Keratinocyte (primary cell): ENCODE results near the gene CD101. TPM values are rescaled to one million over a fixed set of nuclear protein-coding genes. Genes with fewer than 3 reads are reported as not detected.

Source experiments
- DNase-seq: peaks from one replicate; pipeline ENCODE4 v3.0.0-alpha.2; 2011; ENCODE audit warnings: low read depth, missing footprints, low spot score
- FAIRE-seq: peaks from 2 replicates; lab custom pipeline; 2011; peaks lifted over from hg19 to GRCh38; lab: Jason Lieb, UNC
- H2AFZ ChIP-seq: 2 replicates; pipeline ENCODE4 v1.6.0; 2012; ENCODE audit warnings: low read length, control low read depth, inconsistent platforms; ENCODE audit not compliant: control insufficient read depth
- H3K27ac ChIP-seq: 2 replicates; pipeline ENCODE4 v1.5.1; 2011; ENCODE audit warnings: low read length; ENCODE audit not compliant: control insufficient read depth, insufficient read depth
- H3K27me3 ChIP-seq: 3 replicates; pipeline ENCODE4 v1.6.0; 2011; ENCODE audit warnings: low read length; ENCODE audit not compliant: control insufficient read depth, insufficient read depth; ENCODE audit errors: extremely low read depth
- H3K36me3 ChIP-seq, 2 experiments: 2 replicates in 1 of 2; 3 replicates in 1 of 2; pipeline ENCODE4 v1.5.1; 2011; ENCODE audit warnings: low read length in 2 of 2, mild to moderate bottlenecking in 1 of 2; ENCODE audit not compliant: control insufficient read depth in 2 of 2, insufficient read depth in 2 of 2; ENCODE audit errors: extremely low read depth in 1 of 2
- H3K4me1 ChIP-seq: 3 replicates; pipeline ENCODE4 v1.5.1; 2011; ENCODE audit warnings: low read length; ENCODE audit not compliant: control insufficient read depth, insufficient read depth; ENCODE audit errors: extremely low read depth
- H3K4me2 ChIP-seq: 3 replicates; pipeline ENCODE4 v1.6.0; 2011; ENCODE audit warnings: low read depth, low read length; ENCODE audit not compliant: control insufficient read depth, insufficient read depth; ENCODE audit errors: extremely low read depth
- H3K4me3 ChIP-seq, 3 experiments: fragments of 200-600 bp in 1 of 3; sonication (generic) in 1 of 3; 2 replicates in 2 of 3; 3 replicates in 1 of 3; pipeline ENCODE4 v1.5.1; 2011 to 2016; ENCODE audit warnings: low read length in 3 of 3, mild to moderate bottlenecking in 3 of 3, control low read depth in 2 of 3, inconsistent platforms in 1 of 3, low read depth in 1 of 3, mixed read lengths in 1 of 3, mixed run types in 1 of 3, moderate library complexity in 1 of 3; ENCODE audit not compliant: control insufficient read depth in 2 of 3, insufficient read depth in 2 of 3; ENCODE audit errors: extremely low read depth in 1 of 3
- H3K79me2 ChIP-seq: 2 replicates; pipeline ENCODE4 v1.6.0; 2012; ENCODE audit warnings: low read length; ENCODE audit not compliant: control insufficient read depth, insufficient read depth
- H3K9ac ChIP-seq: 3 replicates; pipeline ENCODE4 v1.6.0; 2011; ENCODE audit warnings: low read length; ENCODE audit not compliant: control insufficient read depth, insufficient read depth; ENCODE audit errors: extremely low read depth
- H3K9me1 ChIP-seq: 3 replicates; pipeline ENCODE4 v1.6.0; 2011; ENCODE audit warnings: low read length; ENCODE audit not compliant: control insufficient read depth, insufficient read depth; ENCODE audit errors: extremely low read depth
- H3K9me3 ChIP-seq: 2 replicates; pipeline ENCODE4 v1.5.1; 2012; ENCODE audit warnings: low read depth, low read length; ENCODE audit not compliant: control insufficient read depth
- H4K20me1 ChIP-seq: 3 replicates; pipeline ENCODE4 v1.6.0; 2011; ENCODE audit warnings: low read length; ENCODE audit not compliant: control insufficient read depth, insufficient read depth; ENCODE audit errors: extremely low read depth
- EZH2 ChIP-seq: IDR thresholded peaks from one replicate; pipeline ENCODE4 v1.6.1; 2012; ENCODE audit warnings: inconsistent platforms, mild to moderate bottlenecking, low read length, moderate library complexity
- dilution Hi-C: fragments of 300-500 bp; cut with MboI; formaldehyde crosslinking; loops from one replicate; pipeline ENCODE4 v1.7.0; 2020; ENCODE audit warnings: low sequenced_read_pairs; ENCODE audit not compliant: extremely low pct_ligation_motif_present
- polyA plus RNA-seq, 5 experiments: library from polyadenylated mRNA; depleted of rRNA in 3 of 5; stranded (reverse) in 3 of 5; stranded (forward) in 1 of 5; unstranded in 1 of 5; fragments of >200 nt; gene quantifications; 1 replicate in 1 of 5; 2 replicates in 3 of 5; 3 replicates in 1 of 5; pipeline versions ENCODE4 v1.2.1 to v1.2.3, GENCODE V29; 2011 to 2012; ENCODE audit warnings: missing spikeins in 2 of 5, low read depth in 1 of 5, low replicate concordance in 1 of 5
- TF ChIP-seq, protein P1 (sequence below), 3 experiments: IDR thresholded peaks in 1 of 3; conservative IDR thresholded peaks in 1 of 3; optimal IDR thresholded peaks in 1 of 3; 2 replicates in 2 of 3; 3 replicates in 1 of 3; pipeline versions ENCODE3 to v1.5.1; 2011; ENCODE audit warnings: low read length in 3 of 3, mild to moderate bottlenecking in 3 of 3, moderate library complexity in 2 of 3, control low read depth in 1 of 3, inconsistent platforms in 1 of 3; ENCODE audit not compliant: insufficient read depth in 2 of 3; ENCODE audit errors: extremely low read depth in 1 of 3

The CD101 gene
- polyA plus RNA-seq, 1 donor (not counting 4 experiments of a cell fraction or from before 2014, with no cell fraction given), result 1.8 TPM

DNA sequence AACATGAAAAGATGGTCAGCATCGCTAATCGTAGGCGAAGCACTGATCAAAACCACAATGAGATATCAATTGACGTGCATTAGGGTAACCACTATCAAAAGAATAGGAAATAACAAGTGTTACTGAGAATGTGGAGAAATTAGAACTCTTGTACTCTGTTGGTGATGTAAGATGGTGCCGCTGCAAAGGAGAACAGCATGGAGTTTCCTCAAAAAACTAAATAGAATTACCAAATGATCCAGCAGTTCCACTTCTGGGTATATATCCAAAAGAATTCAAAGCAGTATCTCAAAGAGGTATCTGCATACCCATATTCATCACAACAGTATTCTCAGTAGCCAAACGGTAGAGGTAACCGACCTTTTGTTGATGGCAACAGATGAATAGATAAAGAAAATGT, 8.3 kb upstream of the CD101 start:
- no peak overlapping the region for H3K27ac ChIP-seq
- peaks cover 17% of the 10 kb centered on the region for H3K4me1 ChIP-seq
- H3K9ac ChIP-seq, result no peak overlapping the region
- no peak for FAIRE-seq
- DNase-seq, result no peak
- dilution Hi-C loops, result no loop called here
- TF ChIP-seq EZH2, result no peak
- TF ChIP-seq, protein P1, sequence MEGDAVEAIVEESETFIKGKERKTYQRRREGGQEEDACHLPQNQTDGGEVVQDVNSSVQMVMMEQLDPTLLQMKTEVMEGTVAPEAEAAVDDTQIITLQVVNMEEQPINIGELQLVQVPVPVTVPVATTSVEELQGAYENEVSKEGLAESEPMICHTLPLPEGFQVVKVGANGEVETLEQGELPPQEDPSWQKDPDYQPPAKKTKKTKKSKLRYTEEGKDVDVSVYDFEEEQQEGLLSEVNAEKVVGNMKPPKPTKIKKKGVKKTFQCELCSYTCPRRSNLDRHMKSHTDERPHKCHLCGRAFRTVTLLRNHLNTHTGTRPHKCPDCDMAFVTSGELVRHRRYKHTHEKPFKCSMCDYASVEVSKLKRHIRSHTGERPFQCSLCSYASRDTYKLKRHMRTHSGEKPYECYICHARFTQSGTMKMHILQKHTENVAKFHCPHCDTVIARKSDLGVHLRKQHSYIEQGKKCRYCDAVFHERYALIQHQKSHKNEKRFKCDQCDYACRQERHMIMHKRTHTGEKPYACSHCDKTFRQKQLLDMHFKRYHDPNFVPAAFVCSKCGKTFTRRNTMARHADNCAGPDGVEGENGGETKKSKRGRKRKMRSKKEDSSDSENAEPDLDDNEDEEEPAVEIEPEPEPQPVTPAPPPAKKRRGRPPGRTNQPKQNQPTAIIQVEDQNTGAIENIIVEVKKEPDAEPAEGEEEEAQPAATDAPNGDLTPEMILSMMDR (optimal IDR thresholded peaks at IDR 0.05 in 1 of 3, IDR thresholded peaks at IDR 0.05 in 1 of 3, conservative IDR thresholded peaks at IDR 0.05 in 1 of 3; ENCODE audit: extremely low read depth in 1 of 3, insufficient read depth in 2 of 3, low read length in 3 of 3), result no peak
- no peaks in the 10 kb centered on the region for H3K9me1 ChIP-seq
- H3K36me3 ChIP-seq, result peaks cover 18 to 26% of the 10 kb centered on the region in 2 experiments
- no peak overlapping the region for H3K4me3 ChIP-seq
- H2AFZ ChIP-seq, result no peak overlapping the region
- H4K20me1 ChIP-seq, result no peaks in the 10 kb centered on the region
- H3K27me3 ChIP-seq, result no peaks in the 10 kb centered on the region
- no peaks in the 10 kb centered on the region for H3K9me3 ChIP-seq
- H3K79me2 ChIP-seq, result no peaks in the 10 kb centered on the region
- H3K4me2 ChIP-seq, result no peak overlapping the region

DNA sequence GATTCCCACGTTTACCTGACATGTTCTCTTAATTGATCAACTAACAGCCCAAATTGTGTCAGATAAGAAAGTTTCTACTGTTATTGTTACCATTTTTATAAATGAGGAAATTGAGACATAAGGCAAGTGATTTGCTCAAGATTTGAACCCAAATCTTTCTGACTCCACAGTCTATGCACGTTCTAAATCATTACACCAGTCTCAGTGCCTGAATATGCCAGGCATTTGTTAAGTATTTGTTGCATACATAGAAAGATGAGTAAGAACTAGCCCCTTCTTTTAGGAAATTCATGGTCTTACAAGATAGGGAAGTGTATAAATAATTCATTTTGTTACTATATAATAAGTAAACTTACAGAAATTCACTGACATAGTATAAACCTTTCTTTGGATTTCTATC, 7.1 kb upstream of the CD101 start:
- H2AFZ ChIP-seq, result no peak overlapping the region
- no peak for DNase-seq
- H3K9me3 ChIP-seq, result no peaks in the 10 kb centered on the region
- dilution Hi-C loops, result no loop called here
- H3K27ac ChIP-seq, result no peak overlapping the region
- no peaks in the 10 kb centered on the region for H3K27me3 ChIP-seq
- no peak overlapping the region for H3K4me3 ChIP-seq
- H3K79me2 ChIP-seq, result no peaks in the 10 kb centered on the region
- H4K20me1 ChIP-seq, result no peaks in the 10 kb centered on the region
- no peak overlapping the region for H3K4me2 ChIP-seq
- no peaks in the 10 kb centered on the region for H3K9me1 ChIP-seq
- TF ChIP-seq EZH2, result no peak
- TF ChIP-seq, protein P1 (optimal IDR thresholded peaks at IDR 0.05 in 1 of 3, IDR thresholded peaks at IDR 0.05 in 1 of 3, conservative IDR thresholded peaks at IDR 0.05 in 1 of 3; ENCODE audit: extremely low read depth in 1 of 3, insufficient read depth in 2 of 3, low read length in 3 of 3), result no peak
- H3K36me3 ChIP-seq, result peaks cover 18 to 19% of the 10 kb centered on the region in 2 experiments
- peaks cover 15% of the 10 kb centered on the region for H3K4me1 ChIP-seq
- no peak overlapping the region for H3K9ac ChIP-seq
- no peak for FAIRE-seq
